Stimulated activated naive CD8-positive, alpha-beta T cell treated with anti-CD3 and anti-CD28 coated beads, Interleukin-15, amount 100 ng/mL, for 72 hours (primary cell): ENCODE results near the gene NOMO2.
"Not testable (repeated sequence)": the region's sequence is repeated elsewhere in the genome, so short reads cannot be mapped to it uniquely, and the experiment has no call there.

Experiments used
- ATAC-seq: fragments of 150-1000 bp; cut with Tn5 transposase; 2 replicates; pipeline ENCODE4 v1.10.0; 2021; ENCODE audit warnings: mild to moderate bottlenecking, moderate library complexity
- DNase-seq, 2 donors: peaks; one replicate each; pipeline ENCODE4 v3.0.0; 2021 to 2022
- H3K27ac Mint-ChIP-seq, 2 donors: one replicate each; pipeline ENCODE4 v1.8.0; 2022; ENCODE audit warnings: mild to moderate bottlenecking in 2 of 2, mixed read lengths in 2 of 2, moderate library complexity in 2 of 2
- H3K27me3 Mint-ChIP-seq: one replicate; pipeline ENCODE4 v1.8.0; 2022; ENCODE audit warnings: mixed read lengths
- H3K4me1 Mint-ChIP-seq: one replicate; pipeline ENCODE4 v1.8.0; 2022; ENCODE audit warnings: mild to moderate bottlenecking, mixed read lengths
- H3K4me3 Mint-ChIP-seq, 2 donors: one replicate each; pipeline ENCODE4 v1.8.0; 2022; ENCODE audit warnings: mild to moderate bottlenecking in 2 of 2, mixed read lengths in 2 of 2, moderate library complexity in 1 of 2
- H3K9me3 Mint-ChIP-seq, 2 donors: one replicate each; pipeline ENCODE4 v1.8.0; 2022; ENCODE audit warnings: mixed read lengths in 2 of 2

NOMO2 gene

DNA sequence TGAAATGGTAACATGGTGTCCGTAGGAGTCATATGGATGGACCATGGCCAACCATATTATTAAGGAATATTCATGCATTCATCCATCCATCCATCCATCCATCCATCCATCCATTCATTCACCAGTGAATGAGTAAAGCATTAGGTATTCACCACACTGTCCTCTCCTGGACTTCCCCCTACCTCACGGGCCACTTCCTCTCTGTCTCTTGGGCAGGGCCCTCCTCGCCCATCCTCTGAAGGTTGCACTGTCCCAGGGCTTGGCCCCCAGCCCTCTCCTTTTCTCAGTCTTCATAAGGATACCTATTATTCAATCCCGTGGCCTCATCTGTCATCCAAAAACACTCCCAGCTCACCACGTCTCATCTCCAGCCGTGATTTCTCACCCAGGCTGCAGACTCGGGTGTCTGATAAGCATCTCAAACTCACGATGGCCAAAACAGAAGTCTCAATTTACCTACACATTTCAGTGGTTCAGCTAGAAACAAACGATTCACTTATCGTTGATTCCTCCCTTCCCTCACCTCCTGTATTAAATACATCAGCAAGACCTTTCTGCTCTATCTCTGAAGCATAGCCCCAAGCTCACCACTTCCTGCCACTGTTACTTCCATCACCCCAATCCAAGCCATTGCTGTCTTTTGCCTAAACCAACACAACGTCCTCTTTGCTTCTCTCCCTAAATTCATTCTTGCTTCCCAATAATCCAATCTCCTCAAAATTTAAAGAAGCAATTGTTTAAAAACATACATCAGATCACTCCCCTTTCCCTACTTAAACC is 69.6 kb downstream of the NOMO2 start:
- H3K4me1 Mint-ChIP-seq, H3K27ac Mint-ChIP-seq, H3K27me3 Mint-ChIP-seq, H3K9me3 Mint-ChIP-seq, H3K4me3 Mint-ChIP-seq, DNase-seq: not testable (repeated sequence)
- peak; percentile 86 for ATAC-seq

DNA sequence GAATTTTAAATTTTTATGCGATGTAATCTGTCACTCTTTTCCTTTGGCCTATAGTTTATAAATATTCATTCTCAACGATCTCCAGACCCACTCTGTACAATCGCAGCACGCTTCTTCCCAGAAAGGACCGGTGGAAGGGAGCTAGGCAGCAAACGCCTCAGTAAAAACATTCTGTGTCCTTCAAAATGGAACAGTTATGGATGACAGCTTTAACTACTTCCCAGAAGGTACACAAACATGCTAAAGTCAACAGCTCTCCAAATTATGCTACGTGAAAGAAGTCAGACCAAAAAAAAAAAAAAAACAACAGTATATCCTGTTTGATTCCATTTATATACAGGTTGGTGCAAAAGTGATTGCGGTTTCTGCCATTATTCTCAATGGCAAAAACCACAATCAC is 125.9 kb downstream of the NOMO2 start:
- not testable (repeated sequence) for ATAC-seq, H3K27me3 Mint-ChIP-seq, H3K4me3 Mint-ChIP-seq, H3K27ac Mint-ChIP-seq, H3K4me1 Mint-ChIP-seq, DNase-seq, H3K9me3 Mint-ChIP-seq

DNA sequence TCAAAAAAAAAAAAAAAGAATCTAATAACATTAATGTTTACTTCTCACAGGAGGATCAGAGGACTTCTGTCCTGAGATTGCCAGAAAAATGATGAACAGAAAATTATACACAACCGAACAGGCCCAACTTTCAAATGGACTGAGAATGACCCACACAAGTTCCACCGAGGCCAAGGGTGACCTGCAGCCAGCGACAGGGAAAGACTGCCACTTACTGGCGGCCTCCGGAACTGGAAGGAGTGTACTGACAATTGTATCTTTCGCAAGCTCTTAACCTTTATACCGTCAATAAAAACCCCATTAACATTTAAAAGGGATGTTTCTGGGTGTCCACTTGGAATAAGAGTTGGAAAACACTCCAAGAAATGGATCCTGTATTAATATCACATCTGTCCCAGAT is 146.1 kb downstream of the NOMO2 start:
- not testable (repeated sequence) for H3K4me3 Mint-ChIP-seq, H3K27ac Mint-ChIP-seq, H3K27me3 Mint-ChIP-seq, H3K4me1 Mint-ChIP-seq, H3K9me3 Mint-ChIP-seq, DNase-seq
- peak; percentile 62 for ATAC-seq

DNA sequence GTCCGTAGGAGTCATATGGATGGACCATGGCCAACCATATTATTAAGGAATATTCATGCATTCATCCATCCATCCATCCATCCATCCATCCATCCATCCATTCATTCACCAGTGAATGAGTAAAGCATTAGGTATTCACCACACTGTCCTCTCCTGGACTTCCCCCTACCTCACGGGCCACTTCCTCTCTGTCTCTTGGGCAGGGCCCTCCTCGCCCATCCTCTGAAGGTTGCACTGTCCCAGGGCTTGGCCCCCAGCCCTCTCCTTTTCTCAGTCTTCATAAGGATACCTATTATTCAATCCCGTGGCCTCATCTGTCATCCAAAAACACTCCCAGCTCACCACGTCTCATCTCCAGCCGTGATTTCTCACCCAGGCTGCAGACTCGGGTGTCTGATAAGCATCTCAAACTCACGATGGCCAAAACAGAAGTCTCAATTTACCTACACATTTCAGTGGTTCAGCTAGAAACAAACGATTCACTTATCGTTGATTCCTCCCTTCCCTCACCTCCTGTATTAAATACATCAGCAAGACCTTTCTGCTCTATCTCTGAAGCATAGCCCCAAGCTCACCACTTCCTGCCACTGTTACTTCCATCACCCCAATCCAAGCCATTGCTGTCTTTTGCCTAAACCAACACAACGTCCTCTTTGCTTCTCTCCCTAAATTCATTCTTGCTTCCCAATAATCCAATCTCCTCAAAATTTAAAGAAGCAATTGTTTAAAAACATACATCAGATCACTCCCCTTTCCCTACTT is 152.2 kb downstream of the NOMO2 start:
- H3K27me3 Mint-ChIP-seq, H3K4me1 Mint-ChIP-seq, H3K4me3 Mint-ChIP-seq, H3K9me3 Mint-ChIP-seq, DNase-seq, H3K27ac Mint-ChIP-seq: not testable (repeated sequence)
- ATAC-seq = peak; percentile 81

DNA sequence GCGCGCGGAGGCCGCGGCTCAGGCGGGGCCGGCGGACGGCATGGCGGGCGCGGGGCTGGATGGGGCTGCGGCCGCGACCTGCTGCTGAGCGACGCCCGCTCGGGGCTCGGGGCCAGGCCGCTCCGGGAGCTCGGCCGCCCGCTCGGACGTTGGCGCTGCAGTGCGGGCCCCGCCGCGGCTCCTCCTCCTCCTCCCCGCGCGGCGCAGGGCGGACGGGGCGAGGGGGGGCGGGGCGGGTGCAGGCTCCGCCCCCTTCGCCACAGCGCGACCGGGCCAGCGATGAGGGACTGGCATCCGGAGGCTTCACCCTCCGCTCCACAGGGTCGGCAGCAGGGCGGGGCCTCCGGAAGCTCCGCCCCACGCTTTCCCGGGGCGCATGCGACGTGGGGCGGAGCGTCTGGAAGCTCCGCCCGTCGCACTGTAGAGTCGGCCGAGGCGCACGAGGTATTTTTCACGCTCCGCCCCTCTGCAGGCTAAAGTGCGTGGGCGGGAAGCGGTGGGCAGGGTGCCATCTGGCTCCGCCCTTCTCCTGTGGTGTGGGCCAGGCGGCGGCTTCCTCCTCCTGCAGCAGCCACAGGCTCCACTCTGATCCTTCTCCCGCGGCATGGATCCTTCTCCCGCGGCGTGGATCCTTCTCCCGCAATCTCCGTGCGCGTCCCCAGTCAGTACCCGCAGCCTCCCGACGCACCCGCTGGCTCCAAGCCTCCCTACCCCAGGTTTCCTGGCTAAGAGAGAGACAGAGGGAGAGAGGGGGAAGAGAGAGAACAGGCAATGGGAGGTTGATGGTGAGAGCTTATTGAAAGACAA is 159.8 kb downstream of the NOMO2 start:
- DNase-seq, H3K9me3 Mint-ChIP-seq, H3K4me3 Mint-ChIP-seq, H3K27ac Mint-ChIP-seq, H3K27me3 Mint-ChIP-seq, H3K4me1 Mint-ChIP-seq: not testable (repeated sequence)
- ATAC-seq = peak; percentile 76

DNA sequence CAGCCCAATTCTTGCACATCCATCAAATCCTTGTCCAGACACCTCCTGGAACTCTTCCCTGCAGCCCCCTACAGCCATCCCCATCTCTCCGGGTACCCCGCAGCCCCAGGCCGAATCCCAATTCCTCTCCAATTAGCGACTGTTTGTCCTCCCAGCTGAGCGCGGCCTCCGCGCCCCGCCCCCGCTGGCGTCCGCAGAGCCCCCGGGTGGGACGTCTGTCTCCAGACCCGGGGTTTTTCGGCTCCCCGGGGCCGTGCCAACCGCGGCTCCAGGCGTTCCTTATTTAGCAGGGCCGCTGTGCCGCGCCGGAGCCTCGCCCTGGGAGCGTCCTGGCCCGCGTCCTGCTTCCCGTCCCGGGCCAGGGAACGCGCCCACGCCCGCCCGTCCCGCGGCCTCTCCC is 160.7 kb downstream of the NOMO2 start:
- H3K27me3 Mint-ChIP-seq, H3K9me3 Mint-ChIP-seq, H3K4me1 Mint-ChIP-seq, ATAC-seq: not testable (repeated sequence)
- peak; percentile 24 to 41 for DNase-seq
- H3K4me3 Mint-ChIP-seq = peak overlapping the region; percentile 80 to 86
- peak overlapping the region; percentile 61 to 63 for H3K27ac Mint-ChIP-seq

DNA sequence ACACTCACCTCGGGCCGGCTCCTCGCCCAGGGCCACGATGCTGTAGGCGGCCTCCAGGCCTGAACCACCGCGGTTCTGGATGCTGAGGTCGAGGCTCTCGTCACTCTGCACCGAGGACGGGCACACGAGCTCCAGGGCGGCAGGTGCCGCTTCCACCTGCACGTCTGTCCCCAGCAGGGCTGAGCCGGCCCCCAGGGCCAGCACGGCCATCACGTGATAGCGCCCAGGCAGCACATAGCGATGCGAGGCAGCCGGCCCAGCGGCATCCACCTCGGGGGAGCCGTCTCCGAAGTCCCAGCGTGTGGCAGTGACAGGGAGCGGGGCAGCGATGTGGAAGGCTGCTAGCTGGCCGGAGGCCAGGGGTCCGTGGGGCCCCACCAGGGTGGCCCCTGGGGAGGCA is 167.5 kb downstream of the NOMO2 start:
- DNase-seq, H3K27me3 Mint-ChIP-seq, H3K4me3 Mint-ChIP-seq, H3K27ac Mint-ChIP-seq, H3K4me1 Mint-ChIP-seq, ATAC-seq, H3K9me3 Mint-ChIP-seq: not testable (repeated sequence)

DNA sequence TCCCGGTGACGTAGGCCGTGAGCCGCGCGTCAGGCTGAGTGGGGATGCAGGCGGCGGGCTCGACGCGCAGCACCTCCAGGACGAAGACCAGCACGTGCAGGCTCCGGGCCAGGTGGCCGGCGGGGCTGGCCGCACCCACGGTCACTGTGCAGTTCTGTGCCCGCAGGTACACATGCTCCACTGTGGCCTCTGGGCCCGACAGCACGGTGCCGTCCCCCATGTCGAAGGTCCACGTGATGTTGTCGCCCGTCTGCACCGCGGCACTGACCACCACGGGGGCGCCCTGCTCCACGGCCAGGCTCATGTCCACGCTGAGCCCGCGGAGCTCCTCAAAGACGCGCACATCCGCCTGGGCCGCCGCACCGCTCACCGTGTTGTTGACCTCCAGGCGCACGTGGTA is 174.1 kb downstream of the NOMO2 start:
- not testable (repeated sequence) for H3K4me3 Mint-ChIP-seq, H3K27ac Mint-ChIP-seq, DNase-seq, H3K9me3 Mint-ChIP-seq, H3K4me1 Mint-ChIP-seq, H3K27me3 Mint-ChIP-seq
- ATAC-seq = peak; percentile 14

DNA sequence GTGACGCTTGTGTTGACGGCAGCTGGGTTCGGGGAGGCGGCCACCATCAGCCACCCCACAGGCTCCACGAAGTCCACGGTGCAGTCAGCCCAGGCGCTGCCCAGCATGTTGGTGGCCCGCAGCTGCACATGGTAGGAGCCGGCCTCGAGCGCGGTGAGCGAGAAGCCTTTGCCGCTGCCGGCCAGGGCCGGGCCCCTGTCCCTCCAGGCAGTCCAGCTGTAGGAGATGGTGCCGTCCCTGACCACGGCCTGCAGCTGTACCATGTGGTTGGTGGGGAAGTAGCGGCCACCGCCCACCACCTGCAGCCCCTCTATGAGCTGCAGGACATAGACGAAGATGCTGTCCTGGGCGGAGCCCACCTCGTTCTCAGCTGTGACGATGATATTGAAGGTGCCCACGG is 175.4 kb downstream of the NOMO2 start:
- peak in 1 of 2 donors; percentile 8 for DNase-seq
- H3K27ac Mint-ChIP-seq, ATAC-seq, H3K27me3 Mint-ChIP-seq, H3K9me3 Mint-ChIP-seq, H3K4me3 Mint-ChIP-seq, H3K4me1 Mint-ChIP-seq: not testable (repeated sequence)

DNA sequence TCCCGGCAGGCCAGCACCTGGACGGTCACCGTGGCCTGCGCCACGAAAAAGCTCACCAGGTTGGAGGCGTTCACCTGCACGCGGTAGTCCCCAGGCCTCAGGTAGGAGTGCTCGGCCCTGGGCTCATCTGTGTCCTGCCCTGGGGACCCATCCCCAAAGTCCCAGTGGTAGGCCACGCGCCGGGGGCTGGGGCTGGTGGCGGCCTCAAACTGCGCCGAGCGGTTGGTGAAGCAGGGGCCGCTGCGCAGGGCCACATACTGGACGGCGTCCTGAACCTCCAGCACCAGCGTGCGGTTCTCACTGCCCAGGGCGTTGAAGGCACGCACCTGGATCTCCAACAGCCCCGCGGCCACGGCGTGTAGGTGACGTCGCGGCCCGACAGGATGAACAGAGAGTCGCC is 176.6 kb downstream of the NOMO2 start:
- ATAC-seq = peak; percentile 38
- DNase-seq = peak in 1 of 2 donors; percentile 10
- H3K27me3 Mint-ChIP-seq, H3K4me1 Mint-ChIP-seq, H3K4me3 Mint-ChIP-seq, H3K27ac Mint-ChIP-seq, H3K9me3 Mint-ChIP-seq: not testable (repeated sequence)

DNA sequence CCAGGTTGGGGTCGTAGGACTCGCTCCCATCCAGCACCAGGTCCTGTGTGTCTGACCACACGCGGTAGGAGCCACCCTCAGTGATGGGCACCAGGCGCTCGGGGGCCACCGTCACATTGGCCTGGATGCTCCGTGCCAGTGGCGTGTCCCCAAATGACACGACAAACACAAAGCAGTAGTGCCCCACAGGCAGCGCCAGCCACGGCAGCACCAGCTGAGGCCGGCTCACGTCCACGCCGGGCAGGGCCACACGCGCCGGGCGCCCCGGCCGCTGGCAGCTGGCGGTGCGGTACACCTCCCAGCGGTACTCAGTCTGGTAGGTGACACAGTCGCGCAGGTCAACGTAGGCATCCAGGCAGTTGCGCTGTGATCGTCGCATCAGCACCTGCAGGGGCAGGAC is 177.0 kb downstream of the NOMO2 start:
- ATAC-seq = peak; percentile 24

DNA sequence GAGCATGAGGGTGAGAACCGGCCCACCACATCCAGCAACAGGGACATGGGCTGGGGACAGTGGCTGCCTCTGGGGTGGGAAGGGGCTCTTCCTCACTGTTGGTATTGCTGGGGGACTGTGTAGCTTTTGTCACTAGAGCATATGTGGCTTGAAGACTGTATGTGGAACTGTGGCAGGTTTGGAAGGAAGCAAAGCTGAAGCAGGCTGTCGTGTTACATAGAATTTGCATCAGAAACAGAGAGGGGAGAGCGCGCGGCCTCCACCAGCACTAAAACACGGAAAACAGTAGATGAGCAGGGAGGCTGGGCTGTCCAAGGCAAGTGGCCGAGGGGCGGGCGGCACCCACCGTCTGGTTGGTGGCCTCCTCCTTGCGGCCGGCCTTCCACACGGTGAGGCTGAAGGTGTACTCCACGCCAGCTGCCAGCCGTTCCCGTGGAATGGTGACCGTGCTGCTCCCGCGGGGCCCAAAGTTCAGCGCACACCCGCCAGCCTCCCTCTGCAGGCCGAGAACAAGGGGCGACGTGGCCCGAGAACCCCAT is 177.7 kb downstream of the NOMO2 start:
- ATAC-seq (peak; percentile 37), DNase-seq (peak in 1 of 2 donors; percentile 4)
- H3K4me1 Mint-ChIP-seq, H3K27me3 Mint-ChIP-seq, H3K27ac Mint-ChIP-seq, H3K4me3 Mint-ChIP-seq, H3K9me3 Mint-ChIP-seq: not testable (repeated sequence)

More for the DNA sequence above, 177.0 kb downstream of the NOMO2 start:
- H3K4me3 Mint-ChIP-seq, H3K4me1 Mint-ChIP-seq, H3K9me3 Mint-ChIP-seq, H3K27ac Mint-ChIP-seq, H3K27me3 Mint-ChIP-seq: not testable (repeated sequence)
- peak in 1 of 2 donors; percentile 9 for DNase-seq

DNA sequence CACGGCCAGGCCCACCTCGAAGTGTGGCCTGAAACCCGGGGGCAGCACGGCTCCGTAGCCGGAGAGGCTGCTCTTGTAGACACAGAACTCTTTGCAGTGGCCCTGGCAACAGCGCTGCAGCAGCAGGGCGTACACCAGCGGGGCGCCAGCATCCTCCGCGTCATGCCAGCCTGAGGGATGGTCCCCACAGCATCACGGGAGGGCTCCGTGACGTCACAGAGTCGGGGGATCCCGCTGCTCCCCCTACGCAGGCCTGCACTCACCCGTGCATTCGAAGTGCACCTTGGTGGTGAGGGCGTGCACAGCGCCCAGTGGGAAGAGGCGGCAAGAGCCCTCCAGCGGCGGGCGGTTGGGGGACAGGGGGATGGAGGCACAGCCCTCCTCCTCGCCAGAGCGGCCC is 179.2 kb downstream of the NOMO2 start:
- not testable (repeated sequence) for H3K27me3 Mint-ChIP-seq, H3K4me3 Mint-ChIP-seq, H3K27ac Mint-ChIP-seq, ATAC-seq, H3K9me3 Mint-ChIP-seq, H3K4me1 Mint-ChIP-seq
- peak in 1 of 2 donors; percentile 13 for DNase-seq
